Mesodermal cell (in vitro differentiated cells): Measurements from ENCODE around the gene KAZN.
A peak's percentile ranks its signal among the peaks of the same experiment; 100 is the strongest.

Experiments used
- H3K27ac ChIP-seq: 2 replicates; pipeline ENCODE4 v1.7.0; 2013; ENCODE audit warnings: mild to moderate bottlenecking, low read depth, low read length, moderate library complexity; ENCODE audit not compliant: severe bottlenecking
- H3K36me3 ChIP-seq: 2 replicates; pipeline ENCODE4 v1.7.1; 2013; ENCODE audit warnings: mild to moderate bottlenecking, low read length, moderate library complexity; ENCODE audit not compliant: control insufficient read depth, insufficient read depth
- H3K4me1 ChIP-seq: one replicate; pipeline ENCODE4 v1.7.1; 2013; ENCODE audit warnings: mild to moderate bottlenecking, low read length; ENCODE audit not compliant: insufficient read depth, control insufficient read depth, poor library complexity, severe bottlenecking
- H3K4me3 ChIP-seq: 2 replicates; pipeline ENCODE4 v1.7.0; 2013; ENCODE audit warnings: low read length, control low read depth, mild to moderate bottlenecking; ENCODE audit not compliant: insufficient read depth, poor library complexity, severe bottlenecking; ENCODE audit errors: extremely low read depth
- H3K9me3 ChIP-seq: 2 replicates; pipeline ENCODE4 v1.7.1; 2013; ENCODE audit warnings: mild to moderate bottlenecking, low read length, moderate library complexity; ENCODE audit not compliant: control insufficient read depth
- WGBS, 2 experiments: methylation state at CpG; one replicate each; pipeline ENCODE4 v1.1.5; 2013; ENCODE audit warnings: missing lambda C conversion rate in 2 of 2; ENCODE audit not compliant: insufficient coverage in 2 of 2; 5-methylcytosine and 5-hydroxymethylcytosine counted together

The KAZN gene

DNA sequence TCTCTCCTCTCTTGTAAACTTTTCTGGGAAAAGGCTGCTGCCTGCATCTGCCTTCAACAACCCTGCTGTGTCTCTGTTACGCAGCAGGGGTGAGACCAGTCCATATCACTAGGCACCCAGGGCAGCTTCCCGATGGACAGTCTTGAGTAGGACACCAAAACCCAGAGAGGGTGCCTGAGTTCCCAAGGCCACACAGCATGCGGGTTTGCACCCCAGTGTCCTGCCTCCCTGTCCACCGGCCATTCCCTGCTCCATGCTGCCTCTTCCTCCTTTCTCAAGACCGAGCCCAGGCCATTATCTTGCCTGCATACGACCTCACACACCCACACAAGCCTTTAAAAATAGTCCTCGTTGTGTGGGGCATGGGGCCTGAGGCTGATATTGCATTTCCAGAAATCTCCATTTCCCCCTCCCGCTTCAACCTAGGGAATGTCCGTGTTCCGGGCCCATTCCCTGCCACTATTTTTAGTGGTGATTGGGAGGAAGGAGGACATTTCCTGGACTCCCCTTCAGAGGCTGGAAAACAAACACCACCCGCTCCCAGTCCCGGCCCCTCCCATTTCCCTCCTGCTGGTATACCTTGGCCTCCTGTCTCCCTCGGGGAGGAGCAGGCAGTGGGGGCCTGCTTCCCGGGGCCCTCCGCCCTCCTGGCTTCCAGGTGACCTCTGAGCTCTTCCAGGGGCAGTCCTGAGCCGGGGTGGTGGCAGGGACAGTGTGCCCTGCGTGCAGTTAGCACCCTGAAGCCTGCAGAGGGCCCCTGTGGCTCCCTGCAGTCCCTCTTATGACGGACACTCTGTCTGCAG is 422.7 kb downstream of the KAZN start:
- no peak overlapping the region for H3K4me3 ChIP-seq
- WGBS, 2 experiments = 64 to 68% methylated on average over 12 to 14 of the region's 18 CpGs
- no peaks in the 10 kb centered on the region for H3K9me3 ChIP-seq
- peaks cover 13% of the 10 kb centered on the region for H3K4me1 ChIP-seq
- peaks cover 4% of the 10 kb centered on the region for H3K36me3 ChIP-seq
- H3K27ac ChIP-seq = no peak overlapping the region

DNA sequence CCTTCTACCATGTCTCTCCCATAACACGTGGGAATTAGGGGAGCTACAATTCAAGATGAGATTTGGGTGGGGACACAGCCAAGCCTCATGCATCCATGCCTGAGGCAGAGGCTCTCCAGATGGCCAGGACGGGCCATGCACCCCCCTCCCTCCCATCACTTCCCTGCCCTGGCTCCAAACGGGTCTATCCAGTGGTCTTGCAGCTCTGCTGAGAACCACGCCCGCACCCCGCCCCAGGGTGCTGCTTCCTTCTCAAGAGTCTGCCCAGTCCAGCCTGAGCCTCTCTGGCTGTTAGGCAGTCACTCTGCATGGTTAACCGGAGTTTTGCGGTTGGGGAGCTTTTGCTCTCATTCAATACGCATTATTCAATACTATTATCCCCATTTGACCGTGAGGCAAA is 423.6 kb downstream of the KAZN start:
- Histone ChIP-seq H3K27ac (no peak overlapping the region), H3K9me3 (no peaks in the 10 kb centered on the region), H3K4me3 (no peak overlapping the region), H3K4me1 (peaks cover 13% of the 10 kb centered on the region), H3K36me3 (peaks cover 4% of the 10 kb centered on the region)
- 91 to 96% methylated on average over 8 to 9 of the region's 10 CpGs for WGBS, 2 experiments

DNA sequence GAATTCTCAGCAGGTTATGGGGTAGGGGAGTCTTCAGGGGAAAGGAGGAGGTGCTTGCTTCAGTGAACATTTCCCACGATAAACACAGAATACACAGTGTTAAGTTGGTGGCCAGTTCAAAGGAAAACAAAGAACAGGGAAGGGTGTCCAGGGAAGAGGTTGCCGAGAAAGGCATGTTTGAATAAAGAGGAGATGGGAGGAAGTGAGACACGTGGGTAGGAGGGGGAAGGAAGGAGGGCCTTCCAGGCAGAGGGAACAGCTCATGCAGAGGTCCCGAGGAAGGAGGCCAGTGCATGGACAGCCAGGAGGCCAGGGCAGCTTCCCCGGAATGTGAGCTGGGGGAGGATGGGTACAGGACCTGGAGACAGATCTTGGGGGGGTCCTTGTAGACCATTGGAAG is 424.7 kb downstream of the KAZN start:
- 59 to 73% methylated on average over 5 of the region's 5 CpGs for WGBS, 2 experiments
- H3K4me1 ChIP-seq = peaks cover 17% of the 10 kb centered on the region
- H3K9me3 ChIP-seq = no peaks in the 10 kb centered on the region
- peaks cover 4% of the 10 kb centered on the region for H3K36me3 ChIP-seq
- peak overlapping the region; percentile 13 for H3K27ac ChIP-seq
- no peak overlapping the region for H3K4me3 ChIP-seq

DNA sequence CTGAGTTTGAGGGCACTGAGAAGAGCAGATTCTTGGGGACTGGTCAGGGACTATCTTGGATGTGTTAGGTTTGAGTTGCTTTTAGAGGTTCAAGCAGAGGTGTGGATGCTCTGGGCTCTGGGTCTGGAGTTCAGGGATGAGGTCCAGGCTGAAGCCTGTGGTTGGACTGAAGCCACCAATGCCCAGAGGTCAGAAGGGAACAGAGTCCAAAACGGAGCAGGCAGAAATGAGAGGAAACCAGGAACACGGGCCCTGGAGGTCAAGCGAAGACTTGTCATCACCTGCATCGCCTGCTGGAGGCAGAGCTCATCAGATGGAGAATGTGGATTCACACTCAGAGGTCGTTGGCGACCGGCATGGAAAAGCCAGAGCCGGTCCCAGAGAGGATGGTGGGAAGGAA is 425.5 kb downstream of the KAZN start:
- Histone ChIP-seq H3K27ac (no peak overlapping the region), H3K4me1 (peaks cover 22% of the 10 kb centered on the region), H3K36me3 (peaks cover 4% of the 10 kb centered on the region), H3K9me3 (no peaks in the 10 kb centered on the region), H3K4me3 (no peak overlapping the region)
- WGBS, 2 experiments = 76 to 88% methylated on average over 8 of the region's 8 CpGs

DNA sequence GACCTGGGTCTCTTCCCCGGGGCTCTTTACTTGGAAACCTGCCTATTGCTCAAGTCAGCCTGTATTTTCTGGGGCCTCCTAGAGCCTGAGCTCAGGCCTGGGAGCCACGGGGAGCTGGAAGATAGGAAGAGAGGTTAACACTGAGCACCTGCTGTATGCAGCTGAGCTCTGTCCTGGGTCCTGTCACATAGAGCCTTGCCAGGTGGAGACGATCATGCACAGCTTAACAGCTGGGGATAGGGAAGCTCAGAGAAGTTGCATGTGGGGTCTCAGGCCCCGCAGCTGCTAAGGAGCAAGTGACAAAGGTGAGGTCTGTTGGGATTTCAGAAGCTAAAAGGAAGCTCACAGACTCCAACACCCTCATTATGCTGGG is 427.6 kb downstream of the KAZN start:
- peaks cover 16% of the 10 kb centered on the region for H3K4me1 ChIP-seq

DNA sequence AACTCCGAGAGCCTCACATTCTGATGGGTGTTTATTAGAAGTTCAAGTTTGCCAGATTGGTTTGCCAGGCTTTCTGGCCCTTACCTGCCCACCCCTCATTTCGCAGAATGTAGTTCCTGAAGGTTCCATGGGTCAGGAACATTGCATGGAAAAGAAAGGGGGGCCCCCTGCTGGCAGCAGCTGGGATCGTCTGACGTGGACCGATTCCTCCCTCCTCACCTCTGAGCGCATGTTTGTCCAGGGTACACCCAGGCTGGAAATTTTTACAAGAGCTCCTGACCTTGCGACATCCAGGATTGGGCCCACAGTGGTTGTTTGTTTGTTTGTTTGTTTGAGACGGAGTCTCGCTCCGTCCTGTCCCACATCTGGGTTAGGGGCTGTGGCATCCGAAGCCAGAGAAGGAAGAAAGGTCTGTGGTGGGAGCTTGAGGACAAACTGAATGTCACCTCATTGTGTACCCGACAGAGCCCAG is 429.1 kb downstream of the KAZN start:
- 66 to 80% methylated on average over 6 to 10 of the region's 12 CpGs for WGBS, 2 experiments
- Histone ChIP-seq H3K27ac (peak overlapping the region; percentile 49), H3K9me3 (no peaks in the 10 kb centered on the region), H3K36me3 (no peaks in the 10 kb centered on the region), H3K4me3 (no peak overlapping the region), H3K4me1 (peaks cover 16% of the 10 kb centered on the region)

More for the DNA sequence above, 427.6 kb downstream of the KAZN start:
- no peak overlapping the region for H3K4me3 ChIP-seq
- H3K36me3 ChIP-seq = no peaks in the 10 kb centered on the region
- no peak overlapping the region for H3K27ac ChIP-seq
- WGBS, 2 experiments = 83 to 100% methylated on average over 2 to 3 of the region's 4 CpGs
- no peaks in the 10 kb centered on the region for H3K9me3 ChIP-seq

DNA sequence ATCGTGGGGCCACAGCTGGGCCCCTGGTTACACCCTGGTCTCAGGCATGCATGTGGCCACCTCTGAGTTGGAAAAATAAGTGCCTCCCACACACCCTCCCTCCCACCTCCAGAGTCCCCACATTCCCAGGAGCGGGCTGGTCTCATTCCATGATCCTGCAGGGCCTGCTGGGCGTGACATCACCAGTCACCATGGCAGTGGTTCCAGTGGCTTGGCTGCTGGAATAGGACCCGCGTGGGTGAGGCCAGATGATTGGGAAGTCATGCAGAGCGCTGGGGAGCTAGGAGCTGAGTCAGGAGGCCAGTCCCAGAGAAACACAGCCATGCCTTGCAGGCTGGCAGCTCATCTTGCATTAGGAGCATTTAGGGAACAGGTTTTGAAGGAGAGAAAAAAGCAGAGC is 429.6 kb downstream of the KAZN start:
- peak overlapping the region; percentile 49 for H3K27ac ChIP-seq
- 78% methylated on average over 5 of the region's 6 CpGs for whole genome bisulfite sequencing, 2 experiments
- H3K9me3 ChIP-seq = no peaks in the 10 kb centered on the region
- H3K36me3 ChIP-seq = no peaks in the 10 kb centered on the region
- H3K4me3 ChIP-seq = no peak overlapping the region
- H3K4me1 ChIP-seq = peaks cover 16% of the 10 kb centered on the region

DNA sequence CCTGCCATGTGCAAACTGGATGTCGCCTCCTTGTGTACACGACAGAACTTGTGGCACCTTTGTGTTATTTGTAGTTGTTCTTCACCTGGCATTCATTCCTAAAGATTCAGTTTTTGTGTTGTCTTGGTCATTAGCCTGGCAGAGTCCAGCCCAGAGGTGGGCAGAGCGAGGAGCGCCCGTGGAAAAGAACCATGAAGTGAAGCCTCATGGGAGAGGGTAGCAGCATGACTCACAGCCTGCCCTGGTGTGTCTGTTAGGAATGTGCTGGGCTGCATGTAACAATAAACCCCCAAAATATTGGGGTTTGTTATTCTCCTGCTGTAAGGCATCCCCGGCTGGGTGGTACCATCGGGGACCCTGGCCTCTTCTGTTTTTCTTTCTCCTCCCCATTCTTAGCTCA is 430.1 kb downstream of the KAZN start:
- Histone ChIP-seq H3K9me3 (no peaks in the 10 kb centered on the region), H3K36me3 (no peaks in the 10 kb centered on the region), H3K27ac (no peak overlapping the region), H3K4me3 (no peak overlapping the region), H3K4me1 (peaks cover 16% of the 10 kb centered on the region)
- 95 to 100% methylated on average over 3 to 5 of the region's 7 CpGs for WGBS, 2 experiments

DNA sequence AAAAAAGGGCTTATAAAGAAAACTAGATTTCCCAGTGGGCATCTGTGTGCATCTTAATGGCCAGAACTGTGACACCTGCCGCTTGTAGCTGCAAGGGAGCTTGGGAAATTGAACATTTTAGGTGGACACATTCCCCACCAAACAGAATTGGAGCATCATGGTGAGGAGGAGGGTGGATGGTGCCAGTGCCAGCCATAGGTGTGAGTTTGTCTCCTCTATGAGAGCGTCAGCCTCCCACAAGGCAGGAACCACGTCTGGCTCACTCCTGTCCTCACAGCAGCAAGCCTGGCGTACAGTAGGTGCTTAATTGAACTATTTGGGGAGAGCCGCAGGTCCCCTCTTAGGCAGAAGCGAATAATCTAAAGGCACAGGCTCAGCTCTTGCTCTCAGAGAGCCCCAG is 430.6 kb downstream of the KAZN start:
- H3K4me3 ChIP-seq = no peak overlapping the region
- no peak overlapping the region for H3K27ac ChIP-seq
- 92 to 97% methylated on average over 5 to 6 of the region's 6 CpGs for WGBS, 2 experiments
- H3K4me1 ChIP-seq = peaks cover 16% of the 10 kb centered on the region
- no peaks in the 10 kb centered on the region for H3K9me3 ChIP-seq
- H3K36me3 ChIP-seq = no peaks in the 10 kb centered on the region

DNA sequence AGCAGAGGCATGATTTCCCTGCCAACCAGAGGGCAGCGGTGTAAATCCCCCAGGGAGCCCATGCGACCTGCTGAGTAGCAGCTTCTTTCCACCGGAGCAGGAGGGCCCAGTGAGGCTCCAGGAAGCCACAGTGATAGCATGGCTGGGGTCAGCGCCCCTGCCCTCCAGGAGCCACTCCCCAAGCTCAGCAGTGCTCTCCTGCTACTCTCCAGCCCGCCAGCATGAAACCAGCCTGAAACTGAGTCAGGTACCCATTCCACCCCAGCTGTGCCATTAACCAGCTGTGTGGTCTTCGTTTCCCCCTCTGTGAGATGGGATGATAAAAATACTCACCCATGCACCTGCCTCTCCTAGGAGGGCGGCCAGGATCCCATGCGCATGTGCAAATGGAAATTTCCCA is 431.3 kb downstream of the KAZN start:
- Histone ChIP-seq H3K4me3 (no peak overlapping the region), H3K36me3 (no peaks in the 10 kb centered on the region), H3K9me3 (no peaks in the 10 kb centered on the region), H3K4me1 (peaks cover 16% of the 10 kb centered on the region), H3K27ac (no peak overlapping the region)
- WGBS, 2 experiments = 75 to 84% methylated on average over 4 to 5 of the region's 8 CpGs

DNA sequence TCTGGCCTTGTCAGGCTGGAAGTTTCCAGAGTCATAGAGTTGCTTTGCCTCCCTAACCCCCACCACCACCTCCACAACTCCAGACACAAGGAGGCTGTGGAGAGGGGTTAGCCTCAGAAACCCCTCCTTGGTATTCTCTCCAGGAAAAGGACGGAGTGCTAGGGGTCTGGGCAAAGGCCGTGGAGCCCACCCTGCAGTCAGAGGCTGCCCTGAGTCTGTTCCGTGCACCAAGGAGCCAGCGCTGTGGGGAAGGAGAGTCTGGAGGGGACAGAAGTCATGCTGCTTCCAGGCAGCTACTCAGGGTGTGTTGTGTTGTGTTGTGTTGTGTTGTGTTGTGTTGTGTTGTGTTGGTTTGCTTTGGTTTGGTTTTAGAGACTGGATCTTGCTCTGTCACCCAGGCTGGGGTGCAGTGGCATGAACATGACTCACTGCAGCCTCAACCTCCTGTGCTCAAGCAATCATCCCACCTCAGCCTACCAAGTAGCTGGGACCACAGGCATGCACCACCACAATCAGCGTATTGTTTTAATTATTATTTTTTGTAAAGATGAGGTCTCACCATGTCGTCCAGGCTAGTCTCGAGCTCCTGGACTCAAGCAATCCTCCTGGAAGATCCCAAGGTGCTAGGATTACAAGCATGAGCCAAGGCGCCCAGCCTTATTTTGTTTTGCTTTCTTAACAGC is 432.9 kb downstream of the KAZN start:
- Histone ChIP-seq H3K4me3 (no peak overlapping the region), H3K27ac (no peak overlapping the region)
- 96% methylated on average over 5 to 6 of the region's 8 CpGs for WGBS, 2 experiments

More for the DNA sequence above, 432.9 kb downstream of the KAZN start:
- peaks cover 16% of the 10 kb centered on the region for H3K4me1 ChIP-seq
- no peaks in the 10 kb centered on the region for H3K36me3 ChIP-seq
- H3K9me3 ChIP-seq = no peaks in the 10 kb centered on the region
